K562 (cell line): ENCODE measurements around the gene CPOX. TPM values are rescaled to one million over a fixed set of nuclear protein-coding genes. Genes with fewer than 3 reads are reported as not detected.

Experiments used
- ATAC-seq: fragments of 200-7000 bp; cut with Tn5 transposase; 3 replicates; pipeline ENCODE4 v1.9.1; 2020; ENCODE audit warnings: moderate library complexity
- BruUV-seq: library from RNA; stranded (reverse); fragments of 400-500 nt; replicated peaks from 2 replicates; lab custom pipeline; 2021; lab: Mats Ljungman, UMichigan
- CTCF ChIA-PET: fragments of 300-600 bp; formaldehyde crosslinking; extraction: SDS; loops from one replicate; lab custom pipeline; 2021; ENCODE audit warnings: low intra/inter-chr PET ratio; lab: Yijun Ruan, JAX
- POLR2A ChIA-PET: fragments of 300-600, 350-650 bp; sonication (Branson Sonifier 250); formaldehyde crosslinking; extraction: SDS; loops from one replicate; lab custom pipeline; 2021; ENCODE audit warnings: antibody characterized with exemption, inconsistent platforms; lab: Yijun Ruan, JAX
- DNase-seq, 4 experiments: peaks; one replicate each; pipeline versions ENCODE4 v3.0.0 to v3.0.0-alpha.2; 2011 to 2018; ENCODE audit warnings: low spot score in 3 of 4, mixed read lengths in 3 of 4; ENCODE audit errors: extremely low read depth in 1 of 4
- FAIRE-seq: peaks from 2 replicates; lab custom pipeline; 2011; peaks lifted over from hg19 to GRCh38; lab: Jason Lieb, UNC
- H2AFZ ChIP-seq: 2 replicates; pipeline ENCODE4 v1.6.0; 2011; ENCODE audit warnings: low read depth, low read length, control low read depth, inconsistent platforms
- H3K27ac ChIP-seq: fragments of 200-600 bp; 3 replicates; pipeline ENCODE4 v1.8.0; 2011; ENCODE audit warnings: low read depth, mild to moderate bottlenecking, control low read depth, inconsistent platforms, low read length, moderate library complexity, mixed read lengths; ENCODE audit errors: extremely low read depth
- H3K27me3 ChIP-seq, 2 experiments: fragments of 300-600 bp in 1 of 2; 2 replicates in 1 of 2; 3 replicates in 1 of 2; pipeline versions ENCODE4 v1.6.0 to v1.8.0; 2011; ENCODE audit warnings: inconsistent platforms in 2 of 2, low read length in 2 of 2, mild to moderate bottlenecking in 1 of 2, mixed read lengths in 1 of 2, moderate library complexity in 1 of 2; ENCODE audit not compliant: control insufficient read depth in 2 of 2, insufficient read depth in 2 of 2
- H3K36me3 ChIP-seq: fragments of 300-600 bp; 3 replicates; pipeline ENCODE4 v1.8.0; 2011; ENCODE audit warnings: mild to moderate bottlenecking, low read length, inconsistent platforms; ENCODE audit not compliant: control insufficient read depth, insufficient read depth
- H3K4me1 ChIP-seq, 2 experiments: fragments of 200-600 bp in 1 of 2; replicated peaks in 1 of 2; 2 replicates in 1 of 2; 3 replicates in 1 of 2; pipeline versions ENCODE4 v1.5.1 to v1.8.0; 2011; ENCODE audit warnings: inconsistent platforms in 2 of 2, low read length in 2 of 2, mild to moderate bottlenecking in 1 of 2, mixed read lengths in 1 of 2, moderate library complexity in 1 of 2; ENCODE audit not compliant: control insufficient read depth in 2 of 2, insufficient read depth in 2 of 2
- H3K4me2 ChIP-seq: 2 replicates; pipeline ENCODE4 v1.6.1; 2011; ENCODE audit warnings: low read length, control low read depth, inconsistent platforms, mixed read lengths; ENCODE audit not compliant: insufficient read depth
- H3K4me3 ChIP-seq: fragments of 200-600 bp; sonication (generic), shearing (Covaris generic); 2 replicates; pipeline ENCODE4 v1.5.1; 2016; ENCODE audit warnings: control low read depth, inconsistent platforms
- H3K79me2 ChIP-seq: fragments of 200-600 bp; 3 replicates; pipeline ENCODE4 v1.8.0; 2011; ENCODE audit warnings: low read length, inconsistent platforms; ENCODE audit not compliant: control insufficient read depth, insufficient read depth
- H3K9ac ChIP-seq, 2 experiments: 2 replicates each; pipeline versions ENCODE4 v1.6.0 to v1.6.1; 2011; ENCODE audit warnings: low read depth in 2 of 2, low read length in 2 of 2, control low read depth in 1 of 2, inconsistent platforms in 1 of 2, mild to moderate bottlenecking in 1 of 2, mixed read lengths in 1 of 2; ENCODE audit not compliant: insufficient read depth in 1 of 2
- H3K9me1 ChIP-seq: one replicate; pipeline ENCODE4 v1.6.0; 2011; ENCODE audit warnings: inconsistent platforms, mild to moderate bottlenecking, low read length, moderate library complexity; ENCODE audit not compliant: control insufficient read depth, insufficient read depth
- H3K9me3 ChIP-seq: replicated peaks from 2 replicates; pipeline ENCODE4 v1.5.1; 2011; ENCODE audit warnings: low read depth, low read length, inconsistent platforms; ENCODE audit not compliant: control insufficient read depth, insufficient read depth
- H4K20me1 ChIP-seq: replicated peaks from 2 replicates; pipeline ENCODE4 v1.6.1; 2011; ENCODE audit warnings: low read length, inconsistent platforms, mixed read lengths; ENCODE audit not compliant: control insufficient read depth, insufficient read depth
- CSDE1 ChIP-seq, 2 experiments: fragments of 450-650 bp; IDR thresholded peaks; 2 replicates each; pipeline ENCODE4 v1.6.1; 2016; ENCODE audit warnings: mild to moderate bottlenecking in 1 of 2
- DNMT1 ChIP-seq: fragments of 450-650 bp; IDR thresholded peaks from 2 replicates; pipeline ENCODE4 v1.6.1; 2016; ENCODE audit warnings: antibody characterized with exemption, mild to moderate bottlenecking
- GABPB2 ChIP-seq: fragments of 250-450 bp; sonication (Bioruptor Pico); conservative IDR thresholded peaks from 2 replicates; pipeline ENCODE4 v1.5.1; 2021; ENCODE audit warnings: mild to moderate bottlenecking
- MECOM ChIP-seq: fragments of 250-450 bp; sonication (Bioruptor Pico); IDR thresholded peaks from 2 replicates; pipeline ENCODE4 v1.8.0; 2022; ENCODE audit warnings: inconsistent platforms
- NRF1 ChIP-seq, 2 experiments: fragments of 450-650 bp; IDR thresholded peaks in 1 of 2; conservative IDR thresholded peaks in 1 of 2; 2 replicates each; pipeline ENCODE4 v1.6.1; 2014; ENCODE audit warnings: mild to moderate bottlenecking in 2 of 2
- PURB ChIP-seq: sonication (generic); formaldehyde crosslinking; IDR thresholded peaks from 2 replicates; pipeline ENCODE4 v1.9.0; 2021; ENCODE audit warnings: low read depth, mild to moderate bottlenecking, missing genetic modification reagents
- RCOR1 ChIP-seq, 2 experiments: IDR thresholded peaks; 2 replicates each; pipeline ENCODE4 v1.6.1; 2012; ENCODE audit warnings: low read depth in 2 of 2, low read length in 2 of 2, borderline replicate concordance in 1 of 2, improper control_type of control experiment in 1 of 2
- SMAD1 ChIP-seq: fragments of 150-350 bp; IDR thresholded peaks from 2 replicates; pipeline ENCODE4 v1.6.1; 2014; ENCODE audit warnings: low read length, low read depth; ENCODE audit not compliant: partially characterized antibody
- SMARCB1 ChIP-seq: IDR thresholded peaks from 2 replicates; pipeline ENCODE4 v1.6.1; 2011; ENCODE audit warnings: improper control_type of control experiment, low read depth; ENCODE audit not compliant: insufficient read length
- SRSF7 ChIP-seq: fragments of 200-400 bp; formaldehyde crosslinking; optimal IDR thresholded peaks from 2 replicates; pipeline ENCODE3; 2017; ENCODE audit warnings: mild to moderate bottlenecking, low read depth, low read length
- TCF15 ChIP-seq: fragments of 250-450 bp; sonication (Bioruptor Pico); IDR thresholded peaks from 2 replicates; pipeline ENCODE4 v1.8.0; 2022; ENCODE audit warnings: moderate library complexity, mild to moderate bottlenecking, inconsistent platforms
- TCF7L2 ChIP-seq: fragments of 150-350 bp; IDR thresholded peaks from 2 replicates; pipeline ENCODE4 v1.6.1; 2016; ENCODE audit warnings: low read depth, mild to moderate bottlenecking, low read length, moderate library complexity
- ZNF174 ChIP-seq: fragments of 250-450 bp; sonication (Bioruptor Pico); IDR thresholded peaks from 2 replicates; pipeline ENCODE4 v1.4.0; 2020; ENCODE audit warnings: mild to moderate bottlenecking
- ZNF584 ChIP-seq: fragments of 200-800 bp; sonication (Bioruptor generic); IDR thresholded peaks from 2 replicates; pipeline ENCODE4 v1.6.1; 2016; ENCODE audit warnings: low read depth, mild to moderate bottlenecking, missing genetic modification characterization, missing compliant biosample characterization
- WGBS: fragments of 100-300 bp; shearing (Covaris generic); methylation state at CpG from one replicate; pipeline ENCODE4 v1.1.6; 2016; ENCODE audit warnings: low coverage, mixed read lengths; ENCODE audit not compliant: insufficient coverage; ENCODE audit errors: missing lambda C conversion rate; 5-methylcytosine and 5-hydroxymethylcytosine counted together
- in situ Hi-C: fragments of 300-500 bp; cut with MboI; formaldehyde crosslinking; loops from 4 replicates; pipeline ENCODE4 v1.15.0; 2018; ENCODE audit warnings: inconsistent platforms, mixed read lengths
- intact Hi-C: fragments of 100-400 bp; cut with micrococcal nuclease; formaldehyde crosslinking; loops from 2 replicates; pipeline ENCODE4 v1.14.2; 2022
- polyA plus RNA-seq, 8 experiments: library from polyadenylated mRNA; depleted of rRNA in 4 of 8; stranded (reverse) in 5 of 8; unstranded in 3 of 8; fragments of >200 nt; fragmentation: Nextera tagmentation in 2 of 8; fragmentation: Illumina TruSeq in 1 of 8; extraction: Ambion mirVana in 2 of 8; extraction: Trizol in 1 of 8; gene quantifications; 2 replicates each; pipeline versions ENCODE4 v1.2.1 to v1.2.3, GENCODE V29; 2011 to 2014; ENCODE audit warnings: inconsistent platforms in 1 of 8, missing spikeins in 1 of 8
- total RNA-seq, 7 experiments: library from RNA; depleted of rRNA in 6 of 7; stranded (reverse); fragments of >200 nt in 6 of 7; fragmentation: Illumina TruSeq in 2 of 7; extraction: Trizol in 2 of 7; gene quantifications; 2 replicates each; pipeline versions ENCODE4 v1.2.1 to v1.2.3, GENCODE V29; 2011 to 2021; ENCODE audit warnings: low replicate concordance in 1 of 7
- TF ChIP-seq, protein P1 (sequence below): fragments of 250-450 bp; sonication (Bioruptor Pico); IDR thresholded peaks from 2 replicates; pipeline ENCODE4 v1.6.1; 2021; ENCODE audit warnings: mild to moderate bottlenecking
- TF ChIP-seq, protein P2 (sequence below): sonication (generic); formaldehyde crosslinking; IDR thresholded peaks from 2 replicates; pipeline ENCODE4 v1.8.1; 2023; ENCODE audit warnings: mild to moderate bottlenecking, missing genetic modification reagents
- TF ChIP-seq, protein P3 (sequence below): sonication (generic); formaldehyde crosslinking; IDR thresholded peaks from 2 replicates; pipeline ENCODE4 v1.8.0; 2022; ENCODE audit warnings: mild to moderate bottlenecking, missing genetic modification reagents

CPOX gene
- total and polyA plus RNA-seq, 9 of the 15 experiments (the other 6 are each of a cell fraction or from before 2014, with no cell fraction given), result 14.6 to 82.1 (median 24.8) TPM

DNA sequence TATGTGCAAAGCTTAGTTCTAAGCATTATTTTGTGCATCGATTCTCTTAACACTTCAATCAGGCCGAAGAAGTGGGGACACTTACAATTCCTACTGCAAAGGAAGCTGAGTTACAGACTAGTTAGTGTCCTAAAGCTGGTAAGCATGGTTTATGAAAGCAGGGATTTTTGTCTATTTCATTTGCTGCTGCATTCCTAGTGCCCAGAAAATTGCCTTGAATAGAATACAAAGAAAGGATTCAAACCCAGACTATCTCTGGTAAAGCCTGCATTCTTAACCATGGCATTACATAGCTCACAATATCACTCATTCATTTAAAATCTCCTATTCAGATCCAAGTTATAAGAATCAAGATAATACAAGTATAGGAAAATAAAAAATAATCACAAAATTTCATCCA is 24.4 kb upstream of the CPOX start:
- in situ Hi-C loops, result no loop called here
- Histone ChIP-seq H3K79me2 (no peaks in the 10 kb centered on the region), H3K4me2 (no peak overlapping the region), H3K9me3 (no peaks in the 10 kb centered on the region), H3K27me3 (no peaks in the 10 kb centered on the region), H3K4me1 (no peaks in the 10 kb centered on the region), H3K36me3 (no peaks in the 10 kb centered on the region), H3K4me3 (no peak overlapping the region)
- ChIA-PET CTCF (no interaction called here), POLR2A (no interaction called here)
- no peak for FAIRE-seq
- no TSS peak for BruUV-seq
- TF ChIP-seq SMAD1, result no peak
- TF ChIP-seq, protein P1, sequence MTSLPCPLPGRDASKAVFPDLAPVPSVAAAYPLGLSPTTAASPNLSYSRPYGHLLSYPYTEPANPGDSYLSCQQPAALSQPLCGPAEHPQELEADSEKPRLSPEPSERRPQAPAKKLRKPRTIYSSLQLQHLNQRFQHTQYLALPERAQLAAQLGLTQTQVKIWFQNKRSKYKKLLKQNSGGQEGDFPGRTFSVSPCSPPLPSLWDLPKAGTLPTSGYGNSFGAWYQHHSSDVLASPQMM (CRISPR knock-in tag), result no peak
- no peak for TF ChIP-seq SMARCB1
- no peak for TF ChIP-seq PURB (CRISPR knock-in tag)
- TF ChIP-seq TCF7L2, result no peak
- TF ChIP-seq ZNF584 (CRISPR knock-in tag), result no peak
- TF ChIP-seq RCOR1 (IDR thresholded peaks at IDR 0.05; ENCODE audit: borderline replicate concordance in 1 of 2, low read depth in 2 of 2, low read length in 2 of 2), result no peak
- TF ChIP-seq CSDE1 (IDR thresholded peaks at IDR 0.05), result no peak
- no peak for TF ChIP-seq ZNF174
- no peak for TF ChIP-seq TCF15 (CRISPR knock-in tag)
- no peak for TF ChIP-seq SRSF7
- no peak for TF ChIP-seq GABPB2 (CRISPR knock-in tag)
- TF ChIP-seq MECOM, result no peak
- TF ChIP-seq, protein P2, sequence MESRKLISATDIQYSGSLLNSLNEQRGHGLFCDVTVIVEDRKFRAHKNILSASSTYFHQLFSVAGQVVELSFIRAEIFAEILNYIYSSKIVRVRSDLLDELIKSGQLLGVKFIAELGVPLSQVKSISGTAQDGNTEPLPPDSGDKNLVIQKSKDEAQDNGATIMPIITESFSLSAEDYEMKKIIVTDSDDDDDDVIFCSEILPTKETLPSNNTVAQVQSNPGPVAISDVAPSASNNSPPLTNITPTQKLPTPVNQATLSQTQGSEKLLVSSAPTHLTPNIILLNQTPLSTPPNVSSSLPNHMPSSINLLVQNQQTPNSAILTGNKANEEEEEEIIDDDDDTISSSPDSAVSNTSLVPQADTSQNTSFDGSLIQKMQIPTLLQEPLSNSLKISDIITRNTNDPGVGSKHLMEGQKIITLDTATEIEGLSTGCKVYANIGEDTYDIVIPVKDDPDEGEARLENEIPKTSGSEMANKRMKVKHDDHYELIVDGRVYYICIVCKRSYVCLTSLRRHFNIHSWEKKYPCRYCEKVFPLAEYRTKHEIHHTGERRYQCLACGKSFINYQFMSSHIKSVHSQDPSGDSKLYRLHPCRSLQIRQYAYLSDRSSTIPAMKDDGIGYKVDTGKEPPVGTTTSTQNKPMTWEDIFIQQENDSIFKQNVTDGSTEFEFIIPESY (CRISPR knock-in tag), result no peak
- no peak for TF ChIP-seq DNMT1
- no peak for TF ChIP-seq NRF1 (conservative IDR thresholded peaks at IDR 0.05 in 1 of 2, IDR thresholded peaks at IDR 0.05 in 1 of 2)
- TF ChIP-seq, protein P3, sequence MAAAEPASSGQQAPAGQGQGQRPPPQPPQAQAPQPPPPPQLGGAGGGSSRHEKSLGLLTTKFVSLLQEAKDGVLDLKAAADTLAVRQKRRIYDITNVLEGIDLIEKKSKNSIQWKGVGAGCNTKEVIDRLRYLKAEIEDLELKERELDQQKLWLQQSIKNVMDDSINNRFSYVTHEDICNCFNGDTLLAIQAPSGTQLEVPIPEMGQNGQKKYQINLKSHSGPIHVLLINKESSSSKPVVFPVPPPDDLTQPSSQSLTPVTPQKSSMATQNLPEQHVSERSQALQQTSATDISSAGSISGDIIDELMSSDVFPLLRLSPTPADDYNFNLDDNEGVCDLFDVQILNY (CRISPR knock-in tag), result no peak
- TF ChIP-seq, all 486 proteins: peak for 0
- no peak overlapping the region for H3K27ac ChIP-seq
- DNase-seq (no peak), ATAC-seq (no peak)
- no peak overlapping the region for H3K9ac ChIP-seq
- H4K20me1 ChIP-seq, result no peaks in the 10 kb centered on the region
- WGBS, result 0% methylated on average over 2 of the region's 2 CpGs
- intact Hi-C loops, result no loop called here
- H3K9me1 ChIP-seq, result no peaks in the 10 kb centered on the region
- no peak overlapping the region for H2AFZ ChIP-seq
